NT2/D1 (cell line): ENCODE data around the gene PAK6.

Experiments
- YY1 ChIP-seq: IDR thresholded peaks from 2 replicates; pipeline ENCODE4 v1.6.1; 2011; ENCODE audit not compliant: insufficient read length, insufficient read depth
- ZNF274 ChIP-seq: IDR thresholded peaks from 2 replicates; pipeline ENCODE4 v1.6.1; 2011; ENCODE audit warnings: mild to moderate bottlenecking, low read depth, low read length

DNA sequence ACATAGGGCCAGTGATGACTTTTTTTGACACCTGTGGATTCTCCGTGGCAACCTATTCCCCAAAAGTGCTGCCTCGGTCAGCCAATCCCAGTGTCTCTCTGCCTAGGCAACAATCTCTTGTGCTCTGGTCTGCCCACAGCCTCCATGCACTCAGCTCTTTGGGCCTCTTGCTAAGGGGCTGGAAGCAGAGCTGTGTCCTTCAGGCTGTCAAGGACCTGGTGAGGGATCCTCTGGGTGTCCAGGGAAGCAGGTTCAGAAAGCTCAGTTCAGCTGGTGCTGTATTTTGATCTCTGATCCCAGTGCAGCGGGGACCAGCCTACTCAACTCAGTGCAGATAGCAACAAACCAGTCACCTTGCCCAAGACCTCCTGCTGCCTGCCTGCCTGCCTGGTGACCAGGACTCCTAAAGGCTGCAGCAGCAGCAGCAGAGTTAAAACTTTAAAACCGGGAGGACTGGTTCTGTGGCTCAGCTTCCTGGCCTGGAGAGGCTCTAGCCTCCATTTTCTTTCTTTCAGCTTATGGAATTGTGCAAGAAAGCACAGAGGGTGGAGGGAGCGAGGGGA lies 6.2 kb downstream of the PAK6 start:
- TF ChIP-seq YY1 (no peak), ZNF274 (no peak)
